T-helper 17 cell (primary cell): ENCODE results near the gene GNB5. TPM values are rescaled to one million over a fixed set of nuclear protein-coding genes. Genes with fewer than 3 reads are reported as not detected.

Experiments
- ATAC-seq: fragments of 150-1000 bp; cut with Tn5 transposase; 2 replicates; pipeline ENCODE4 v1.10.0; 2021; ENCODE audit warnings: mild to moderate bottlenecking, moderate library complexity
- DNase-seq, 3 donors: peaks; one replicate each; pipeline versions ENCODE4 v3.0.0 to v3.0.0-alpha.2; 2020 to 2021
- H3K9me3 ChIP-seq: one replicate; pipeline ENCODE4 v1.7.0; 2013; ENCODE audit warnings: low read length, mild to moderate bottlenecking; ENCODE audit not compliant: control insufficient read depth, poor library complexity, severe bottlenecking
- H3K27ac Mint-ChIP-seq: one replicate; pipeline ENCODE4 v1.8.0; 2022; ENCODE audit warnings: mild to moderate bottlenecking, moderate library complexity, mixed read lengths
- H3K27me3 Mint-ChIP-seq: one replicate; pipeline ENCODE4 v1.8.0; 2022; ENCODE audit warnings: mixed read lengths
- H3K36me3 Mint-ChIP-seq: one replicate; pipeline ENCODE4 v1.8.0; 2022; ENCODE audit warnings: low read depth, mixed read lengths
- H3K4me1 Mint-ChIP-seq: one replicate; pipeline ENCODE4 v1.8.0; 2022; ENCODE audit warnings: mild to moderate bottlenecking, mixed read lengths
- H3K4me3 Mint-ChIP-seq: one replicate; pipeline ENCODE4 v1.8.0; 2022; ENCODE audit warnings: mild to moderate bottlenecking, moderate library complexity, mixed read lengths
- total RNA-seq, 4 donors: library from RNA in 2 of 4; stranded (reverse) in 2 of 4; gene quantifications; one replicate each; pipeline ENCODE4 v1.2.3 and lab custom pipeline; 2022 to 2026

Gene GNB5
- total RNA-seq, 2 donors from 2014 or later, result 63.2 to 79.7 TPM

DNA sequence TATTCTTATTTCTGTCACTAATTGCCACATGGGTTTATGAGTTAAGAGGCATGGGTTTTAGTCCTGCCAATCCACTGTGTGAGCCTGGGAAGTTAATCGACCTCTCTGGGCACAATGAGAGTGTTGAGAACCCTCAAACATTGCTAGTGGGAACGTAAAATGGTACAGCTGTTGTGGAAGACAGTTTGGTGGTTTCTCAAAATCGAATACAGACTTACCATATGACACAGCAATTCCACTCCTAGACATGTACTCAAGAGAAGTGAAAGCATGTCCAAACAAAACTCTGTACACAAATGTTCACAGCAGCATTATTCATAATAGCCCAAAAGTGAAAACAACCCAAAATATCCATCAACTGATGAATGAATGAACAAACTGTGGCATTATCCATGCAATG is 5.7 kb upstream of the GNB5 start:
- no peak for DNase-seq
- no peaks in the 10 kb centered on the region for H3K9me3 ChIP-seq
- no peak overlapping the region for H3K4me3 Mint-ChIP-seq
- ATAC-seq, result no peak
- peaks cover 3% of the 10 kb centered on the region for H3K36me3 Mint-ChIP-seq
- H3K4me1 Mint-ChIP-seq, result peaks cover 2% of the 10 kb centered on the region
- no peaks in the 10 kb centered on the region for H3K27me3 Mint-ChIP-seq
- H3K27ac Mint-ChIP-seq, result no peak overlapping the region

GRCh38 chr15:52193791-52194190 is 2.6 kb upstream of the GNB5 start:
- H3K9me3 ChIP-seq, result no peaks in the 10 kb centered on the region
- no peak for ATAC-seq
- H3K4me1 Mint-ChIP-seq, result no peaks in the 10 kb centered on the region
- no peak overlapping the region for H3K27ac Mint-ChIP-seq
- no peak for DNase-seq
- H3K36me3 Mint-ChIP-seq, result peaks cover 2% of the 10 kb centered on the region
- no peaks in the 10 kb centered on the region for H3K27me3 Mint-ChIP-seq
- H3K4me3 Mint-ChIP-seq, result no peak overlapping the region

GRCh38 chr15:52193321-52193720 is 2.1 kb upstream of the GNB5 start:
- Mint-ChIP-seq H3K27ac (no peak overlapping the region), H3K27me3 (no peaks in the 10 kb centered on the region), H3K36me3 (peaks cover 2% of the 10 kb centered on the region), H3K4me3 (no peak overlapping the region), H3K4me1 (no peaks in the 10 kb centered on the region)
- no peaks in the 10 kb centered on the region for H3K9me3 ChIP-seq
- DNase-seq (no peak), ATAC-seq (no peak)

- Mint-ChIP-seq H3K27ac (no peak overlapping the region), H3K27me3 (no peaks in the 10 kb centered on the region), H3K36me3 (peaks cover 5% of the 10 kb centered on the region), H3K4me3 (no peak overlapping the region), H3K4me1 (no peaks in the 10 kb centered on the region)
- no peak for DNase-seq
- no peak for ATAC-seq
- no peaks in the 10 kb centered on the region for H3K9me3 ChIP-seq
These were observed 4.3 kb downstream of the GNB5 start for GRCh38 chr15:52186651-52187486.

DNA sequence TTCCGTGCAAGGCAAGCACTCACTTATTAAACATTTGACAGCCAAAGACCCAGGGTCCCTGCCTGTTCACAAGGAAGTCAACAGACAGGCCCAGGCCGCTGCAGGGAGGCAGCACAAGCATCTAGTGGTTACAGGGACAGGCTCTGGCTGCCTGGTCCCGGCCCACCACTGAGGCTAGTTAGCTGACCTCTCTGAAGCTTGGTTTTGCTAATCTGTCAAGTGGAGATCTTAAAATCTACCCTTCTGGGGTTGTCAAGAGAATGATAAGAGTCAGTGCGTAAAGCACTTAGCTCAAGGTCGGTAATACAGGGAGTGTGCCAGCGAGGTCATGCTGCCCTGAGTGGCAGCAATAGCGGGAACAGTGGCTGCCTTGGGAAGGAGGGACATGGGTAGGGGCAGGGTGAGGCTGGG is 6.0 kb downstream of the GNB5 start:
- H3K27ac Mint-ChIP-seq, result no peak overlapping the region
- H3K9me3 ChIP-seq, result no peaks in the 10 kb centered on the region
- peaks cover 2% of the 10 kb centered on the region for H3K4me1 Mint-ChIP-seq
- ATAC-seq (no peak), DNase-seq (no peak)
- H3K4me3 Mint-ChIP-seq, result no peak overlapping the region
- peaks cover 3% of the 10 kb centered on the region for H3K36me3 Mint-ChIP-seq
- H3K27me3 Mint-ChIP-seq, result no peaks in the 10 kb centered on the region

DNA sequence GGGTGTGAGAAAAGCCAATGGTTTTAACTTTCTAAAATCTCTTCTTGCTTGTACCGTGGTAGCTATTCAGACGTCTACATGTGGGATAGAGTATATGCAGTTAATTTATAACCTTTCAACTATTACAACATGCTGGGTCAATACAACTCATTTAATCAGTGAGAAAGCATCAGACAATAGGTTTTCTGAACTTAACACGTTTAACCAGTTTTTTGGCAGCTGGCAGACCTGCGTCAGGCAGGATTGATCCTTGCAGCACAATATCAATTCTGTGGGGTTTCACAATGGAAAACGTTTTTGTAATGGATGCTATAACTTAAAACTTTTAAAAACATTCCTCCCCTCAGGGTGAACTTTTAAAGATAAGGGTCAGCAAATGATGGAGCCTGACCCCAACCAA is 6.5 kb downstream of the GNB5 start:
- peaks cover 3% of the 10 kb centered on the region for H3K36me3 Mint-ChIP-seq
- DNase-seq (no peak), ATAC-seq (no peak)
- no peak overlapping the region for H3K27ac Mint-ChIP-seq
- H3K9me3 ChIP-seq, result no peaks in the 10 kb centered on the region
- H3K4me1 Mint-ChIP-seq, result peaks cover 2% of the 10 kb centered on the region
- H3K27me3 Mint-ChIP-seq, result no peaks in the 10 kb centered on the region
- no peak overlapping the region for H3K4me3 Mint-ChIP-seq

- H3K9me3 ChIP-seq, result no peaks in the 10 kb centered on the region
- H3K4me1 Mint-ChIP-seq, result peaks cover 6% of the 10 kb centered on the region
- DNase-seq (peak in 1 of 3 donors; percentile 15), ATAC-seq (no peak)
- no peaks in the 10 kb centered on the region for H3K27me3 Mint-ChIP-seq
- no peak overlapping the region for H3K27ac Mint-ChIP-seq
- H3K4me3 Mint-ChIP-seq, result no peak overlapping the region
- peaks cover 3% of the 10 kb centered on the region for H3K36me3 Mint-ChIP-seq
These were observed 7.5 kb downstream of the GNB5 start for GRCh38 chr15:52183562-52184173.

DNA sequence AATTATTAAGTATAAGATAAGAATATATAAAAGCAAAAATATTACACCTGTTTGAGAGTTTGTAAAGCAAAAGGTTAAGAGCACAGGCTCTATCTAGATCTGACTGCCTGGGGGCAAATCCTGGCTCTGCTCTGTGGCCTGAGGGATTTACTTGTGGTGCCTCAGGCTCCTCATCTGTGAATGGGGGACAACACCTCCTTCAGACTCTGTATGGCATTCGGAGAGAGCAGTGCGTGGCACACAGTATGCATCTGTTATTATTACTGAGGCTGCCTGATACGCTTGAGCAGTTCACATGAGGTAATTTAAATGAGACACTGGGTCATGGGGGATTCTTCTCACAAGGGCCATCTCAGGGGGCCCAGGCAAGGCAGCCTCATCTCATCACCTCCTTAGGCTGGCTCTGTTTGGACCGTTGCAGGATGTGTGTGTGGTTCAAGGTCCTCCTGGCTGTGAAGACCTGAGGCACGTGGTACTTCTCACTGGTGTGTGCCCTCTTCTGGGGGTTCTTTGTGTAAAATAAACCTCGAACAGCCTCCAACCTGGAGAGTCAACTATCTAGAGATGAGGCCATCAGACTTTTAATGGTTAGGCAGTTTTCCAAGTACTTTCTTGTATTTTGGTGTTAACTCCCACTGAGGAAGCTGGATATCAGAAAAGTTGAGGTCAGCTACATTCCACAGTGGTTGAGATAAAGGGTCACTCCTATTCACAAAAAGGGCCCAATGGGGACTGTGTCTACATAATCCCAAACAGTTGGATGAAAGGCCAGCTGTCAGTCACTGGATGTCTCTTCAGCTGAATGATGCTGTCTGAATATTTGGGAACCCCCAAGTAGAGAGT is 9.0 kb downstream of the GNB5 start:
- ATAC-seq (no peak), DNase-seq (no peak)
- no peak overlapping the region for H3K27ac Mint-ChIP-seq

GRCh38 chr15:52180851-52181450 is 10.2 kb downstream of the GNB5 start:
- no peak for DNase-seq
- peak overlapping the region; percentile 98 for H3K4me3 Mint-ChIP-seq
- peak overlapping the region; percentile 97 for H3K27ac Mint-ChIP-seq

More for the DNA sequence above, 9.0 kb downstream of the GNB5 start:
- peaks cover 12% of the 10 kb centered on the region for H3K4me1 Mint-ChIP-seq
- no peaks in the 10 kb centered on the region for H3K27me3 Mint-ChIP-seq
- peaks cover under 1% of the 10 kb centered on the region for H3K36me3 Mint-ChIP-seq
- no peak overlapping the region for H3K4me3 Mint-ChIP-seq
- H3K9me3 ChIP-seq, result no peaks in the 10 kb centered on the region

GRCh38 chr15:52180196-52180835 is 10.9 kb downstream of the GNB5 start:
- no peaks in the 10 kb centered on the region for H3K36me3 Mint-ChIP-seq
- H3K4me1 Mint-ChIP-seq, result peaks cover 16% of the 10 kb centered on the region
- H3K4me3 Mint-ChIP-seq, result peak overlapping the region; percentile 98
- H3K27me3 Mint-ChIP-seq, result no peaks in the 10 kb centered on the region
- DNase-seq (no peak), ATAC-seq (peak; percentile 48)
- H3K27ac Mint-ChIP-seq, result peak overlapping the region; percentile 97
- H3K9me3 ChIP-seq, result no peaks in the 10 kb centered on the region

More at GRCh38 chr15:52180851-52181450, 10.2 kb downstream of the GNB5 start:
- no peaks in the 10 kb centered on the region for H3K9me3 ChIP-seq
- no peak for ATAC-seq
- Mint-ChIP-seq H3K4me1 (peaks cover 16% of the 10 kb centered on the region), H3K36me3 (no peaks in the 10 kb centered on the region), H3K27me3 (no peaks in the 10 kb centered on the region)

DNA sequence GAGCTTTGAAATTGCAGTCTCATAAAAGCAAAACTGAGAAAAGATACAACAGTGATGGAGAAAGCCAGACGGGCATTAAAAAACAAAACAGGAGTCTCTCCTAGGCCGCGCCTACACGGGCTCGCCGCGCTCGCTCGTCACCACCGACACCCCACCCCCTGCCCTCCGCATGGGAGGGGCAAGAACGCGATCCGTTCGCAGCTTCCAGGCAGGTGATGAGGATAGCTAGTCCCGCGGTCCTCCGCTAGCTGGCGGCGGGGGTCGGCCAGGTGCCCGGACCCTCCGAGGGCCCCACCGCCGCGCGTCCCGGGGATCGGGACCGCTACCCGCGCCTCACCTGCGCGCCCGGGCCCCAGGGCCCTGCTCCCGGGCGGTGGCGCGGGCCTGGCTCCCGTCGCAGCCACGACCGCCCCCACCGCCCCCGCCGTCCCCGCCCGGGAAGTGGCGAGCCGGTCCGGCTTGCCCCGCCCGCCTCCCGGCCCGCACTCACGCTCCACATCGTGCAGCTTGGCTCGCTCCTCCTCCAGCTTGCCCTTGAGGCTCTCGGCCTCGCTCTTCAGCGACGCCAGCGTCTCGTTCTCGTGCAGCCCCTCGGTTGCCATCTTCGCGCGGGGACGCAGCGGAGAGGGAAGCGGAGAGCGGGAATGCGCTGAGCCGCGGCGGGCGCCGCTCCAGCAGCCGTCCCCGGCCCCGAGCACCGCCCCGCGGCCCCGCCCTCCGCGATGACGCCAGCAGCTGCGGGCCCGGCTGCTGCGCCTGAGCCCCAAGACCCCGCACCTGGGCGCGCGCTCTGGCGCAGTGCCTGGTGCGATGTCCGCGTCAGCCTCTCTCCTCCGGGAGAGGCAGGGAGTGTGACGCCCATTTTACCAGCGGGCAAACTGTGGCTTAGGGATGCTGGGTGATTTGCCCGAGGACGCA is 11.7 kb downstream of the GNB5 start:
- ATAC-seq (peak; percentile 86), DNase-seq (peak; percentile 78 to 83 (median 80))
- H3K4me1 Mint-ChIP-seq, result peaks cover 16% of the 10 kb centered on the region
- no peaks in the 10 kb centered on the region for H3K36me3 Mint-ChIP-seq
- no peaks in the 10 kb centered on the region for H3K9me3 ChIP-seq
- H3K27ac Mint-ChIP-seq, result peak overlapping the region; percentile 97
- H3K4me3 Mint-ChIP-seq, result peak overlapping the region; percentile 98
- no peaks in the 10 kb centered on the region for H3K27me3 Mint-ChIP-seq

DNA sequence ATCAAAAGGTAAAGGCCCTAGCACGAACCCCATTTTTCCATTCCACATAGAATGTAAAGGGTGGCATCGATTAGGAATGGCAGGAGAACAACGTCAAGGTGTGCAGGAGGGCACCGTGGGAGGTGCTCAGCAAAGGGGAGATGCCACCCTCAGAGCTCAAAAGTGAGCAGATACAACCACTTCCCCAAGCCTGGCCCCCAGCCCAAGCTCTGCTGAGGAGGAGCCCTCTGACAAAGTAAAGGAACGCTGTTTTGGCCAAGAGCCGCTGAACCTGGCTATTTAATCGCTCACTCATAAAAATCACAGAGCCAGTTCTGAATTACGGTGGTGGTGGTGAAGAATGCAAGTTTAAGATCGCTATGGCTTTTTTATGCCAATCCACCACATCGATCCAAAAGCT is 12.4 kb downstream of the GNB5 start:
- Mint-ChIP-seq H3K4me3 (peak overlapping the region; percentile 98), H3K27me3 (no peaks in the 10 kb centered on the region), H3K36me3 (no peaks in the 10 kb centered on the region), H3K4me1 (peaks cover 19% of the 10 kb centered on the region), H3K27ac (peak overlapping the region; percentile 97)
- no peaks in the 10 kb centered on the region for H3K9me3 ChIP-seq
- DNase-seq (no peak), ATAC-seq (no peak)
